HG03342 (cell line): Measurements from ENCODE around the gene NINJ2.
A peak's percentile ranks its signal among the peaks of the same experiment; 100 is the strongest.
"Not testable (repeated sequence)": the region's sequence is repeated elsewhere in the genome, so short reads cannot be mapped to it uniquely, and the experiment has no call there.

ENCODE experiments used
- ATAC-seq: cut with Tn5 transposase; IDR thresholded peaks from one replicate; pipeline ENCODE4 v1.9.1; 2021; ENCODE audit warnings: mild to moderate bottlenecking, moderate library complexity; ENCODE audit not compliant: unreplicated experiment

The NINJ2 gene, protein sequence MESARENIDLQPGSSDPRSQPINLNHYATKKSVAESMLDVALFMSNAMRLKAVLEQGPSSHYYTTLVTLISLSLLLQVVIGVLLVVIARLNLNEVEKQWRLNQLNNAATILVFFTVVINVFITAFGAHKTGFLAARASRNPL

DNA sequence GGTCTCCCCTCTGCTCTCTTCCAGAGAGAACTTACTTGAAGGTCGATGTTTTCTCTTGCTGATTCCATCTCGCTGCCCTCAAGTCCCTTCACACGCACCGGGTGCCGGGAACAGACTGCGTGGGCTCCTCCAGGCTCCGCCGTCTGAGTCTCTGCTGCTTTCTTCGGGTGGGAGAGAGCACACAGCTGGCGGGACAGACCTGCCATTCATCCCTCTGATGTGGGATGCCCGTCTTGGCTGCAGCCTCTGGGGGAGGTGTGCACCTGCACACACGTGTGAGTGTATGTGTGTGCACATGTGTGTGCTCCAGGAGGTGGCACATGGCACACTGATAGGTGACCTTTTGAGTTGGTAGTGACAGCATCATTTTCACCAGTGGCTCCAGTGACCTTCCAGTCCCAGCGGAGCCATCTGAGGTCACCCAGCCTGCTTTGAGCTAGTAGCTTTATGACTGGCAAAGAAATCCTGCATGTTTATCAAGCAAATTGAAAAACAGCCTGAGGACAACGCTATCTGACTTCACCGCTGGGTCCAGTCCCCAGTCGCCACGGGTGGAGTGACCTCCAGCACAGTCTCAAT is at the start of gene NINJ2:
NINJ2 (minus strand) TSS at position 153 of the 579 bp plus-strand sequence; CDS start at position 68, 85 bp downstream.
- no peak for ATAC-seq

DNA sequence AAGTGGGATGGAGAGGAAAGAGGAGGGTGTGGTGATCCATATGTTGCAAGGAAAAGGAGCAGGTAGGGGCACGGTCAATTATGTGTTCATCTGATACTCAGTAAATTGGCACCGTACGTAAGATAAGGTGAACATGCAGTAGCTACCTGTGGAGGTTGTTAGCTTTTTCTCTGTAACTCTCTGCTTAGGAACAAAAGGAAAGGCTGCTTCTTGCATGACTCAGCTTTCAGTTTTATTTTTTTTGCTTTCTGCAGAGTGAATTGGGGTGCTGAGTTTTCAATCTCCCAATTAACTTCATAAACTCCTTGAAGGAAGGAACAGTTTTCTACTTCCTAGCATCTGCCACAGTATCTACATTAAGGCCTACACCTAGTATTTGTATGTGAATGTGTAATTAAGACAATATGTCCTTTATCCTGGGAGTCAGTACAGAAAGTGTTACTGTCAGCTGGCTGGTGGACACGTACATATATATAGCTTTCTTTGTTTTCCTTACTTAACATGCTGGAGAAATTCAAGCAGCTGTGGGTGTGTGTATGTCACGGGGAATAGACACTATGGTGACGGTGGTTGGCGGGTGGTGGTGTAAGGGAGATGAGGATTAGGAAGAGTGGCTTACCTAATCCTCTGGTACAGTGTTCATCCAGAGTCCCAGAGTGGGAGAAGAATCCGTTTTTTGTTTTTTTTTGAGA is 49.1 kb upstream of the NINJ2 start:
- no peak for ATAC-seq

DNA sequence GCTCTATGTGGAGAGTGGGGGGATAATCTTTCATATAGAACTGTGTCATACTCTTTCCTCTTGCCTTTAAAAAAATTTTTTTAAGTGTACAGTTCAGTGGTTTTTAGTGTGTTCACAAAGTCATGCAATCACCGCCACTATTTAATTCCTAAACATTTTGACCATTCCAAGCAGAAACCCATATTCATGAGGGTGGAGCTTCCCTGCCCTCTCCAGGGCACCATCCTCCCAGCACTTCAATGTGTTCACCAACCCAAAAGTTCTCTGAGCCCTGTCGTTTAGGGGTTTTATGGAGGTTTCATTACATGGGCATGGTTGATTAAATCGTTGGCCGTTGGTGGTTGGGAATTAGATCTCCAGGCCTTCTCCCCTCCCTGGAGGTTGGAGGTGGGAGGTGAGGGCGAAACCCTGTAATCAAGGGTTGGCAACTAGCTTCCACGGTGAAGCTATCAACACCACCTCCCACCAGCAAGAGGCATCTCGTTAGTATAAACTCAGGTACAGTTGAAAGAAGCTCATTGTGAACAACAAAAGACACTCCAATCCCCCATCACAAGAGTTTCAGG is 46.3 kb upstream of the NINJ2 start:
- no peak for ATAC-seq

DNA sequence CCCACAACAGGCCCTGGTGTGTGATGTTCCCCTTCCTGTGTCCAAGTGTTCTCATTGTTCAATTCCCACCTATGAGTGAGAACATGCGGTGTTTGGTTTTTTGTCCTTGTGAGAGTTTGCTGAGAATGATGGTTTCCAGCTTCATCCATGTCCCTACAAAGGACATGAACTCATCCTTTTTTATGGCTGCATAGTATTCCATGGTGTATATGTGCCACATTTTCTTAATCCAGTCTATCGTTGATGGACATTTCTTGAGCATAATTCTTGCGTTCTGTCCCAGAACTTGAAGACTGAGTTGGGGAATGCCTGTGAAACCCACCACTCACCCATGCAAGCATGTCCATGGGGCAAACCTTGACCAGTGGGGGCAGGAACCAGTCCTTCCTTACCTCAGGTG is 44.8 kb upstream of the NINJ2 start:
- not testable (repeated sequence) for ATAC-seq

- ATAC-seq = no peak
Observed at GRCh38 chr12:704516-705242, 41.4 kb upstream of the NINJ2 start.

- no peak for ATAC-seq
Observed at GRCh38 chr12:701896-702539, 38.8 kb upstream of the NINJ2 start.

GRCh38 chr12:700016-700415 is 36.8 kb upstream of the NINJ2 start:
- ATAC-seq = no peak

DNA sequence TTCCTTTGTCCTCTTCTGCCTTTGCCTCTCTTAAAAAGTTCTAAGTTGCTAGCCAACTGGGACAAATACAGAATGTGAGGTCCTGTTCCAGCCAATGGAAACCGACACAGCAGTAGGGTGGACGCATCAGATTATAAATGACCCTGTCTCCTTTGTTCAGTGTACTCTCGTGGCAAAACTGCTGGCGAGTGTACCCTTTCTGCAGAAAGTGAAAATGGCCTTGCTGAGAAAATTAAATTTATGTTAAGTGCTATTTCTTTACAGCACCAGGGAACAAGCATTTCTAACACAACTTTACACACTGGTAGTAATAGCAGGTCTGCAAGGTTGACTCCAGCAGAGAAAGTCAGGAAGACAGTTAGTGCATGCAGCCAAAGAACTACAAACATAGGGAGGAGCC is 35.0 kb upstream of the NINJ2 start:
- ATAC-seq = not testable (repeated sequence)

DNA sequence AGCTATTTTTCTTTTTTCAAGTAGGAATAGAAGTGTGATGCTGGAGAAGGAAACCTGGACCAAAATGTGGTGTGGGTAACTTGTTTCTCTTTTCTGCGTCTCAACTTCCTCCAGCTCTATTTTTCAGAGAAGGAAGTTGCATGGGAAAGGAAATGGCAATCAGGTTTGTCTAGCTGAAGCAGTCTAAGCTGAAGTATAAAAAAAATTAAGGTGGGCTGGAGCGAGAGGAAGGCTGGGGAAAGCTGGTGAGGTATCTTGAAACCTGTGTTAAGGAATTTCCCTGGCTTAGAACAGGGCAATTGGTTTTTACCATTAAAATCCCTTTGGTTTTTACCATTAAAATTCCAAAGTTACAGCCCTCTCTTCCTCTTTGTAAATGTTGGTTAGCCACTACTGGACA is 34.2 kb upstream of the NINJ2 start:
- no peak for ATAC-seq

DNA sequence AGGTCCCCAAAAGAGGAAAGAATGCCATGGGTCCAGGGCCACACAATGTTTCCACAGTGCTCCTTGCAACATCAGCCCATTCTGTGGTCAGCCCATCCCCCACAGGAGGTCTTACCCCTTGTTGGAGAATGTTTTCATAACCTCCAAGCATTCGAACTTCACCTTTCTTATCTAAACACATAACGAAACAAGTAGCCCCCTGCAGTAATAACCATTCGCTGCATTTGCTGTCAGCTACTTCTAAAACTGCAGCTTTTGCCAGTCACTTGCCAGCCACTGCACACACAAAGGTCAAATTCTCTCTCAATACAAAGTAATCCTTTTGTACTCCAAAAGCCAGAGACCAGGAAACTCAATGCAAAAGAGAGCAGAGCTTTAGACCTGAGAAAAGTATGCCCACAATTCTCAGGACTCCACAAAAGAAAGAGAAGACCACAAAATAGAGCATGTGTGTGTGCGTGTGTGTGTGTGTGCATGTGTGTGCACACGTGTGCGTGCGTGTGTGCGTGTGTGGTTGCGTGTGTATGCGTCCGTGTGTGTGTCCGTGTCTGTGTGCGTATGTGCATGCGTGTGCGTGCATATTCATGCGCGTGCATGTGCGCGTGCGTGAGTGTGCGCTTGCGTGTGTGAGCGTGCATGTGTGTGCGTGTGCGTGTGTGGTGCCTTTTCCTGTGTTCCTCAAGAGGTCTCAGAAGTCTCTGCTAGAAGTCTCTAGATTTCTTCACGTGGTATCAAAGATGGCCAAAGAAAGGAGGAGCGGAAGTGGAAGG is 31.7 kb upstream of the NINJ2 start:
- ATAC-seq = no peak

DNA sequence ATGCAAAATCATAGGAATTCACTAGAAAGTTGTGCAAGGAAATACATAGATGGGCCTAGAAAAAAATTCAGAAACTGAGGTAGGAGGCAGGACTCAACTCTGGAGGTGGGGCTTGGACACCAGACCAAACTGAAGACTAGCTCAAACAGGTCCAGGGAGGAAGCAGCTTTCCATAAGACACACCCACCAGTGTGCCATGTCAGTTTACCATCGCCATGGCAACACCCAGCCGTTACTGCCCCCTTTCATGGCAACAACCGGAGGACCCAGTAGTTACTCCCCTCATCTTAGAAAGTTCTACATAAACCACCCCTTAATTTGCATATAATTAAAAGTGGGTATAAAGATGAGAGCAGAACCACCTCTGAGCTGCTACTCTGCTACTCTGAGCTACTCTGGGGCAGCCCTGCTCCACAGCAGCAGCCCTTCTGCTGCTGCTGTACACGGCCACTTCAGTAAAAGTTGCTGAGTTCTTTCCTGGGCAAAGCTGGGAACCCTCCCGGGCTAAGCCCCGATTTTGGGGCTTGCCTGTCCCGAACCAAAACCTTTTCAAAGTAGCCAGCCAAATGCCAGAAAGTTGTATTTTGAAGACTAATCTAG is 30.8 kb upstream of the NINJ2 start:
- no peak for ATAC-seq

GRCh38 chr12:692274-692673 is 29.0 kb upstream of the NINJ2 start:
- ATAC-seq = no peak

DNA sequence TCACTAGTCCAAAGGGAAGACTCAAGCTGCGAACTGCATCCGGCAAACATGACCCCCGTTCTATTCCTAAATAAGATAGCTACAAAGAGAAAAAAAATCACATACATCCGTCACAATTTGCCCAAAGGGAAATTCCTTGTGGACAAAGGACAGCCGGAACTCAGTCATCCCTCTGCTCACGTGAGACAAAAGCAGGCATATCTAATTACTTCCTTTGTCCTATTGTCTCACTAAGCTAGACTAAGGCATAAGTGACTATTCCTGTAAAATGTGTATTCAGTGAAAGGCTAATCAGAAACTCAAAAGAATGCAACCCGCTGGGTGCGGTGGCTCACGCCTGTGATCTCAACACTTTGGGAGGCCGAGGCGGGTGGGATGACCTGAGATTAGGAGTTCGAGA is 27.2 kb upstream of the NINJ2 start:
- no peak for ATAC-seq

DNA sequence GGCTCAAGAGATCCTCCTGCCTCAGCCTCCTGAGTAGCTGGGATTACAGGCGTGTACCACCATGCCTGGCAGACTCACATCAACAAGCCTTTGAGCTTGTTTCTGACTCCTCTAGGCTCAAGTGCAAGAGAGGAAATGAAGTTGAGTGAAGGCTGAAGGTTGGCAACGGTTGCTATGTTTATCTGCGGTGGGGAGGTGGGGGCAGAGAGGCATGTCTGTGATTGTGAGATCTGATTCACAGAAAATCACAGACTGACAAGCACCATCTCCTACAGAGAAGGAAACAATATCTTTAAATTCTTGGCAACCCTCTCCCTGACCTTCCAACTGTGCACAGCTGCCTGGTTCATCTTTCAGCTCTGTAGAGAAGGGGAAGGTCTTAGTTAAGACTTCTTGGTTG is 22.1 kb upstream of the NINJ2 start:
- peak; percentile 77 for ATAC-seq

DNA sequence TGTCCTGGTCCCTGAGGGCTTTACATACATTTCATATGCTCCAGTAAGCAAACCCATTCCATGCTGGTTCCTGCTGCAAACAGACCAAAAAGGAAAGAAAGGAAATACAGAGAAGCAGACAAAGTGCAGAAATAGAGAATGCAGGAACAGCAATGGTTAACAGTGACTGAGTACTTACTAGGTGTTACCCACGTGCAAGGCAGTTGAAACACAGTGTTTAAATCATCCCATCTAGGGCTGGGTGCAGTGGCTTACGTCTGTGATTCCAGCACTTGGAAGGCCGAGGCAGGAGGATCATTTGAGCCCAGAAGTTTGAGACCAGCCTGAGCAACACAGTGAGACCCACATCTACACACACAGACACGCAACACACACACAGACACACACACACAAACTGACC is 21.2 kb upstream of the NINJ2 start:
- no peak for ATAC-seq

- ATAC-seq = no peak
Observed at GRCh38 chr12:681568-682256, 18.5 kb upstream of the NINJ2 start.

- no peak for ATAC-seq
Observed at GRCh38 chr12:678747-679712, 15.8 kb upstream of the NINJ2 start.

GRCh38 chr12:675562-675961 is 12.3 kb upstream of the NINJ2 start:
- ATAC-seq = no peak
